Measurements from ENCODE around the gene PRR20E. TPM values are rescaled to one million over a fixed set of nuclear protein-coding genes. Genes with fewer than 3 reads are reported as not detected.
"Not testable (repeated sequence)": the region's sequence is repeated elsewhere in the genome, so short reads cannot be mapped to it uniquely, and the experiment has no call there.

The PRR20E gene
- total RNA-seq = not detected

DNA sequence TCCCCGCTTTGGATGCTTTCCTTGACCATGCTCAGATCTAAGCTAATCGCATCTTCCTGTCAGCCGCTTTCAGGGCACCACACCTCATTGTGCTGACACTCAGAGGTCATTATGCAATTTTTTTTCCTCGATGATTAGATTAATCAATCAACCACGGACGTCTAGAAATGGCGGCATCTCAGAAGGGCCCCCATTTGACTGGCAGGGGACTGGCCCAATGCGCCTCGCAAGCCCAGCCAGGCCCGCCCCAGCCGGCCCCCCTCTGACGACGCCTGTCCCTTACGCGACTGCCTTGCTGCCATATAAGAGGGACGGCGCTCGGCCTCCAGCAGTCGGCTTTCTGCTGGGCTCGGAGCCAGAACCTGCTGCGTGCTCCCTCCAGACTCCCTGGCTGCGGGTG lies at the start of gene PRR20E:
Gene PRR20E, plus strand, starts transcription at position 301 of the 400 bp plus-strand sequence. CDS start 387 bp downstream, outside the sequence.
- DNase-seq; H3K27me3 Mint-ChIP-seq (ENCODE audit: low read depth); H3K36me3 Mint-ChIP-seq (ENCODE audit: insufficient read depth in 2 of 2); H3K9me3 Mint-ChIP-seq; ATAC-seq (replicated peaks in 1 of 2); H3K4me3 Mint-ChIP-seq; H3K27ac Mint-ChIP-seq; H3K4me1 Mint-ChIP-seq (ENCODE audit: low read depth): not testable (repeated sequence)

DNA sequence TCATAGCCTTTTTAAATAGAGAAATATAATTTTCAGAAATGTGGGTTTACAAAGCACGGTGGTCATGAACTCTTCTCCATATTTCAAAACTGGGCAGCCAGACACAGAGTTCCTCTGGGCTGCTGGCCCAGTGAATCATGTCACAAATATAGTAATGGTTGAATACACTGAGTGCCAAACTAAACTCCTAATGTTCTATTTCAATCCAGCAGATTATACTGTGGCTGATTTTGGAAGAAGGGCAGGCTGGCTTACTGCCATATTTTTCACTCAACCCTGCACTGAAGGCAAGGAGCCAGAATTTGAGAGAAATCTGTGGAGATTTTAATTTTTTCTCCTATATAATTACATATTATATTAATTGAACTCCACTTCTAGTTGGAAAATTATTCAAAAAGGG lies 43.3 kb upstream of the PRR20E start:
- no peaks in the 10 kb centered on the region for H3K36me3 Mint-ChIP-seq (ENCODE audit: insufficient read depth in 2 of 2)
- no peaks in the 10 kb centered on the region for H3K27me3 Mint-ChIP-seq (ENCODE audit: low read depth)
- no peak for DNase-seq
- H3K4me1 Mint-ChIP-seq (ENCODE audit: low read depth) = no peaks in the 10 kb centered on the region
- ATAC-seq (replicated peaks in 1 of 2) = no peak
- H3K9me3 Mint-ChIP-seq = peaks cover 2 to 5% of the 10 kb centered on the region in 2 donors
- H3K27ac Mint-ChIP-seq = no peak overlapping the region
- H3K4me3 Mint-ChIP-seq = no peak overlapping the region

DNA sequence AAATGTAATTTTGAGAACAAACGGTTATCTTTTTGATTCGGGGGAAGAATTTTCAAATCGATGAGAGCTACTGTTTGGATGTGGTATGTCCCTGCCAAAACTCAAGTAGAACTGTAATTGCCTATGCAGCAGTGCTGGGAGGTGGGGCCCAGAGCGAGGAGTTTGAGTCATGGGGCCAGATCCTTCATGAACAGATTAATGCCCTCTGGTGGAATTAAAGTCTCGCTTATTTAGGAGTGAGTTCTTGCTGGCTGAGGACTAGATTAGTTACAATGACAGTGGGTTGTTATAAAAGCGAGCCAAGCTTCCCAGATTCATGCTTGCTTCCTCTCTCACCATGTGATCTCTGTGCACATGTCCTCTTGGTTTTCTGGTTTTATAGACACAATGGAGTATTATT lies 38.1 kb upstream of the PRR20E start:
- Mint-ChIP-seq H3K36me3 (ENCODE audit: insufficient read depth in 2 of 2) (no peaks in the 10 kb centered on the region), H3K27me3 (ENCODE audit: low read depth) (no peaks in the 10 kb centered on the region), H3K9me3 (peaks cover 0 to 1% of the 10 kb centered on the region in 2 donors), H3K4me1 (ENCODE audit: low read depth) (no peaks in the 10 kb centered on the region), H3K4me3 (no peak overlapping the region), H3K27ac (no peak overlapping the region)
- no peak for DNase-seq
- ATAC-seq (replicated peaks in 1 of 2) = no peak

DNA sequence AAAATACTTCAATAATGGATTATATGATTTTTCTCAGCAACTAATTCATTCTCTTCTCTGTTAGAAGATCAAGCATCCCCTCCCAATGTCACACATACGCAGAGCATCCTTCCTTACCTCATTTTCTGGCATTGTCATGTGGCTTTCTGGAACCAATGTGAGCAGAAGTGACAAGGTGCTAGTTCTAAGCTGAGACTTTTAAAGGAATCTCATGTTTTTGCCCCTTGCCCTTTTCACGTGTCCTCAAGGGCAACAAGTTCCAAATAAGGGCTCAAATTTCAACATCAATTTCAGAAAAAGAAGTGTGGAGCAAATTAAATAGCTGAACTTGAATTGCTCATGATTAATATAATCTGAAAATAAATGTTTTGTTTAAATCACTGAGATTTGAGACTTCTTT lies 30.9 kb upstream of the PRR20E start:
- no peak overlapping the region for H3K27ac Mint-ChIP-seq
- H3K4me3 Mint-ChIP-seq = no peak overlapping the region
- H3K36me3 Mint-ChIP-seq (ENCODE audit: insufficient read depth in 2 of 2) = no peaks in the 10 kb centered on the region
- H3K4me1 Mint-ChIP-seq (ENCODE audit: low read depth) = no peaks in the 10 kb centered on the region
- no peaks in the 10 kb centered on the region for H3K27me3 Mint-ChIP-seq (ENCODE audit: low read depth)
- peaks cover 2 to 4% of the 10 kb centered on the region in 2 donors for H3K9me3 Mint-ChIP-seq
- no peak for DNase-seq
- no peak for ATAC-seq (replicated peaks in 1 of 2)

DNA sequence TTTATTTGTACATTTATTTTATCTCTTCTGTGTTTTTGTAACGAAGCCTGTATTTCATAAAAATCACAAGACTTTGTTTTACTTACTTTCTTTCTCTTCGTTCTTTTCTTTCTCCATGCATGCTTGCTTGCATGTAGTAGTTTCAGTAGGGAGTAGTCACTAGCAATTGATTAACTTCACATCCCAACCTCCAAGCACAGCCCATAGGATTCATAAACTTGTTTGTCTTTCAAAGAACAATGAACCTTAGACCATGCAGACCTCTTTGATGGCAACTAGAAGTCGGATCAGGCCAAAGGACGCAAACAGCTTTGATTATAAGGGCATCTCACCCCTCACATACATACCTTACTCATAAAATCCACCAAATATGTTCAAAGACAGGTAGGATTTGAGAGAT lies 29.4 kb upstream of the PRR20E start:
- ATAC-seq (replicated peaks in 1 of 2) (no peak), DNase-seq (no peak)
- no peak overlapping the region for H3K4me3 Mint-ChIP-seq
- no peaks in the 10 kb centered on the region for H3K27me3 Mint-ChIP-seq (ENCODE audit: low read depth)
- H3K36me3 Mint-ChIP-seq (ENCODE audit: insufficient read depth in 2 of 2) = no peaks in the 10 kb centered on the region
- H3K27ac Mint-ChIP-seq = no peak overlapping the region
- H3K4me1 Mint-ChIP-seq (ENCODE audit: low read depth) = no peaks in the 10 kb centered on the region
- peaks cover 2 to 4% of the 10 kb centered on the region in 2 donors for H3K9me3 Mint-ChIP-seq

DNA sequence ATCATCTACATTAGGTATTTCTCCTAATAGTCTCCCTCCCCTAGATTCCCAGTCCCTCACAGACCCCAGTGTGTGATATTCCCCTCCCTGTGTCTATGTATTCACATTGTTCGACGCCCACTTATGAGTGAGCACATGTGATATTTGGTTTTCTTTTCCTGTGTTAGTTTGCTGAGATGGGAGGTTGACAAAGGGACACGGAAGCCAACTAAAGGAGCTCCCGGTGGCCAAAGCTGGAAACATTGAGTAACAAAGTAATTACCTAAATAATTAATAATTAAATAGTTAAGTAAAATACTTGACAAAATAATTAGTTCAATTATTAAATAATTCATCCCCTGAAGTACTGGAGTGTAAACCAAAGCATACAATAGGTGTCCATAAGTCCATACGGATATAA lies 28.0 kb upstream of the PRR20E start:
- Mint-ChIP-seq H3K4me1 (ENCODE audit: low read depth) (no peaks in the 10 kb centered on the region), H3K36me3 (ENCODE audit: insufficient read depth in 2 of 2) (no peaks in the 10 kb centered on the region), H3K27ac (no peak overlapping the region), H3K27me3 (ENCODE audit: low read depth) (no peaks in the 10 kb centered on the region), H3K4me3 (no peak overlapping the region), H3K9me3 (peaks cover 2 to 4% of the 10 kb centered on the region in 2 donors)
- DNase-seq (no peak), ATAC-seq (replicated peaks in 1 of 2) (no peak)

DNA sequence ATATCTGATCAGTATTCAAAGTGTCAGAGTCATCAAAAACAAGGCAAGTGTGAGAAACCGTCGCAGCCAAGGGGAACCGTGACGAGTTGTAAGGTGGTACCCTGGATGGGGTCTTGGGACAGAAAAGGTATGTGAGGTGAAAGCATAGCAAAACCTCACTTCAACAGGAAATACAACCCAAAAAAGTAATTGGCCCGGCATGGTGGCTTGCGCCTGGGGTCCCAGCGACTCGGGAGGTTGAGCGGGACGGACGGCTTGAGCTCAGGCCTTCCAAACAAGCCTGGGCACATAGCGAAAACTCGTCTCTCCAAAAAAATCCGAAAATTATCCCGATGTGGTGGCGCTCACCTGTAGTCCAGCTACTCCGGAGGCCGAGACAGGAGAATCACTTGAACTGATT lies 27.2 kb upstream of the PRR20E start:
- not testable (repeated sequence) for H3K27ac Mint-ChIP-seq; H3K36me3 Mint-ChIP-seq (ENCODE audit: insufficient read depth in 2 of 2); ATAC-seq (replicated peaks in 1 of 2); H3K9me3 Mint-ChIP-seq; DNase-seq; H3K4me1 Mint-ChIP-seq (ENCODE audit: low read depth); H3K27me3 Mint-ChIP-seq (ENCODE audit: low read depth); H3K4me3 Mint-ChIP-seq

DNA sequence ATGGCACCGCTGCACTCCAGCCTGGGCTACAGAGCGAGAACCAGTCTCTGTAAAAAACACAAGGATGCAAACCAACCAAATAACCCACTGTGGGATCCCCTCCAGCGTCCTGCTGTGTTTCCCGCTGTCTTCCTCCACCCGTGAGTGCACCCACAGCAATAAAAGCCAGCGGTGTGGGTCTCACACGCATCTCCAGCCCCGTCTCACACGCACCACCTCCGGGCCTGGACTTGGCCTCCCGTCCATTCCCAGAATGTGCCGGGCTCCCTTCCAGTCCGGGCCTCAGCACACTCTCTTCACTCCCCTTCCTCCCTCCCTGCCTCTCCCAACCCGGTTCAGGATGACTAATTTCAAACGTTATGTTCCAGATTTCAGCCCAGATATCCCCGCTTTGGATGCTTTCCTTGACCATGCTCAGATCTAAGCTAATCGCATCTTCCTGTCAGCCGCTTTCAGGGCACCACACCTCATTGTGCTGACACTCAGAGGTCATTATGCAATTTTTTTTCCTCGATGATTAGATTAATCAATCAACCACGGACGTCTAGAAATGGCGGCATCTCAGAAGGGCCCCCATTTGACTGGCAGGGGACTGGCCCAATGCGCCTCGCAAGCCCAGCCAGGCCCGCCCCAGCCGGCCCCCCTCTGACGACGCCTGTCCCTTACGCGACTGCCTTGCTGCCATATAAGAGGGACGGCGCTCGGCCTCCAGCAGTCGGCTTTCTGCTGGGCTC lies 26.6 kb upstream of the PRR20E start, which contains the start of gene PRR20A:
Gene PRR20A, plus strand, starts transcription at position 684 of the 734 bp plus-strand sequence. CDS start 387 bp downstream, outside the sequence.
- not testable (repeated sequence) for ATAC-seq (replicated peaks in 1 of 2); H3K4me1 Mint-ChIP-seq (ENCODE audit: low read depth); H3K9me3 Mint-ChIP-seq; H3K36me3 Mint-ChIP-seq (ENCODE audit: insufficient read depth in 2 of 2); H3K27me3 Mint-ChIP-seq (ENCODE audit: low read depth); DNase-seq; H3K4me3 Mint-ChIP-seq; H3K27ac Mint-ChIP-seq

DNA sequence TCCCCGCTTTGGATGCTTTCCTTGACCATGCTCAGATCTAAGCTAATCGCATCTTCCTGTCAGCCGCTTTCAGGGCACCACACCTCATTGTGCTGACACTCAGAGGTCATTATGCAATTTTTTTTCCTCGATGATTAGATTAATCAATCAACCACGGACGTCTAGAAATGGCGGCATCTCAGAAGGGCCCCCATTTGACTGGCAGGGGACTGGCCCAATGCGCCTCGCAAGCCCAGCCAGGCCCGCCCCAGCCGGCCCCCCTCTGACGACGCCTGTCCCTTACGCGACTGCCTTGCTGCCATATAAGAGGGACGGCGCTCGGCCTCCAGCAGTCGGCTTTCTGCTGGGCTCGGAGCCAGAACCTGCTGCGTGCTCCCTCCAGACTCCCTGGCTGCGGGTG lies 19.8 kb upstream of the PRR20E start, which contains the start of gene PRR20B:
Gene PRR20B, plus strand, starts transcription at position 301 of the 400 bp plus-strand sequence. CDS start 387 bp downstream, outside the sequence.
- H3K36me3 Mint-ChIP-seq (ENCODE audit: insufficient read depth in 2 of 2); H3K27ac Mint-ChIP-seq; H3K4me3 Mint-ChIP-seq; DNase-seq; H3K9me3 Mint-ChIP-seq; ATAC-seq (replicated peaks in 1 of 2); H3K27me3 Mint-ChIP-seq (ENCODE audit: low read depth); H3K4me1 Mint-ChIP-seq (ENCODE audit: low read depth): not testable (repeated sequence)

DNA sequence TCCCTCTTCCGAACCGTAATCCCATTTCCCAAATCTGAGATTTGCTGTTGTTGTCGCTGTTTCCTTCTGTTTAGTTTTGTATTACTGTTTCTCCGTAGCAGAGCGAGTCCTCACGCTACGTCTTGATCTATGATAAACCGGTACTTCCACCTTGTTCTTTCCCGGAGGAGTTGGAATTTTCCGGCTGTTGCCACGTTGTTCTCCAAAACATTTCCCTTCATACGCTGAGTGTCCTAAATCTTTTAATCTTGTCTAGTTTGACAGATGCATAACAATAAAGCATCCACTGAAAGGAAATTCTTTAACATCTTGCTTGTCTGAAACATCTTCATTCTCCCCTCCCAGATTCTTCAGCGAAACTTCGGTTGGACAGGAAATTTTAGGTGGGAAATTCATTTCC lies 18.9 kb upstream of the PRR20E start:
- not testable (repeated sequence) for H3K9me3 Mint-ChIP-seq; H3K27me3 Mint-ChIP-seq (ENCODE audit: low read depth); H3K27ac Mint-ChIP-seq; H3K4me3 Mint-ChIP-seq; H3K4me1 Mint-ChIP-seq (ENCODE audit: low read depth); H3K36me3 Mint-ChIP-seq (ENCODE audit: insufficient read depth in 2 of 2); DNase-seq; ATAC-seq (replicated peaks in 1 of 2)

DNA sequence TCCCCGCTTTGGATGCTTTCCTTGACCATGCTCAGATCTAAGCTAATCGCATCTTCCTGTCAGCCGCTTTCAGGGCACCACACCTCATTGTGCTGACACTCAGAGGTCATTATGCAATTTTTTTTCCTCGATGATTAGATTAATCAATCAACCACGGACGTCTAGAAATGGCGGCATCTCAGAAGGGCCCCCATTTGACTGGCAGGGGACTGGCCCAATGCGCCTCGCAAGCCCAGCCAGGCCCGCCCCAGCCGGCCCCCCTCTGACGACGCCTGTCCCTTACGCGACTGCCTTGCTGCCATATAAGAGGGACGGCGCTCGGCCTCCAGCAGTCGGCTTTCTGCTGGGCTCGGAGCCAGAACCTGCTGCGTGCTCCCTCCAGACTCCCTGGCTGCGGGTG lies 13.2 kb upstream of the PRR20E start, which contains the start of gene PRR20C:
Gene PRR20C, plus strand, starts transcription at position 301 of the 400 bp plus-strand sequence. CDS start 387 bp downstream, outside the sequence.
- not testable (repeated sequence) for H3K27me3 Mint-ChIP-seq (ENCODE audit: low read depth); H3K27ac Mint-ChIP-seq; H3K4me1 Mint-ChIP-seq (ENCODE audit: low read depth); H3K36me3 Mint-ChIP-seq (ENCODE audit: insufficient read depth in 2 of 2); H3K4me3 Mint-ChIP-seq; DNase-seq; ATAC-seq (replicated peaks in 1 of 2); H3K9me3 Mint-ChIP-seq

DNA sequence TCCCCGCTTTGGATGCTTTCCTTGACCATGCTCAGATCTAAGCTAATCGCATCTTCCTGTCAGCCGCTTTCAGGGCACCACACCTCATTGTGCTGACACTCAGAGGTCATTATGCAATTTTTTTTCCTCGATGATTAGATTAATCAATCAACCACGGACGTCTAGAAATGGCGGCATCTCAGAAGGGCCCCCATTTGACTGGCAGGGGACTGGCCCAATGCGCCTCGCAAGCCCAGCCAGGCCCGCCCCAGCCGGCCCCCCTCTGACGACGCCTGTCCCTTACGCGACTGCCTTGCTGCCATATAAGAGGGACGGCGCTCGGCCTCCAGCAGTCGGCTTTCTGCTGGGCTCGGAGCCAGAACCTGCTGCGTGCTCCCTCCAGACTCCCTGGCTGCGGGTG lies 6.7 kb upstream of the PRR20E start, which contains the start of gene PRR20D:
Gene PRR20D, plus strand, starts transcription at position 301 of the 400 bp plus-strand sequence. CDS start 387 bp downstream, outside the sequence.
- H3K4me1 Mint-ChIP-seq (ENCODE audit: low read depth); H3K27ac Mint-ChIP-seq; H3K4me3 Mint-ChIP-seq; H3K9me3 Mint-ChIP-seq; DNase-seq; H3K27me3 Mint-ChIP-seq (ENCODE audit: low read depth); H3K36me3 Mint-ChIP-seq (ENCODE audit: insufficient read depth in 2 of 2); ATAC-seq (replicated peaks in 1 of 2): not testable (repeated sequence)

DNA sequence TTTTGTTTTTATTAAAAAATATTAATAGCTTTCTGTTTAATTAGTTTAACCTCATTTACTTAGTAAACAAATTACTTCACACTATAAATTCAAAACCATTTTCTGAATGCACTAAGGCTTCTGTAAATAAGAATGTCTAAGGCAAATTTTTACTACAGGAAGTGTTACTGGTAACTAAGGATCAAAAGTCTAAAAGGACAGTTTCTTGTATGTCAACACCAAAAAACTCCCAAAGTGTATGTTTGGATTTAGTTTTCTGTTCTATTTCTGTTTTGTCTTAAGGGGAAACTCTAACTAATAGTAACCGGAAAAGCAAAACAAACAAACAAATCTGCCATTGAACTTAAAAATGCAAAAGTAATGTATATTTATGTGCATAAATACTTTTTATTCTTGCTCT lies 24.7 kb downstream of the PRR20E start:
- H3K27ac Mint-ChIP-seq = no peak overlapping the region
- no peaks in the 10 kb centered on the region for H3K36me3 Mint-ChIP-seq (ENCODE audit: insufficient read depth in 2 of 2)
- H3K9me3 Mint-ChIP-seq = no peaks in the 10 kb centered on the region
- ATAC-seq (replicated peaks in 1 of 2) (no peak), DNase-seq (no peak)
- no peak overlapping the region for H3K4me3 Mint-ChIP-seq
- H3K27me3 Mint-ChIP-seq (ENCODE audit: low read depth) = no peaks in the 10 kb centered on the region
- H3K4me1 Mint-ChIP-seq (ENCODE audit: low read depth) = no peaks in the 10 kb centered on the region

DNA sequence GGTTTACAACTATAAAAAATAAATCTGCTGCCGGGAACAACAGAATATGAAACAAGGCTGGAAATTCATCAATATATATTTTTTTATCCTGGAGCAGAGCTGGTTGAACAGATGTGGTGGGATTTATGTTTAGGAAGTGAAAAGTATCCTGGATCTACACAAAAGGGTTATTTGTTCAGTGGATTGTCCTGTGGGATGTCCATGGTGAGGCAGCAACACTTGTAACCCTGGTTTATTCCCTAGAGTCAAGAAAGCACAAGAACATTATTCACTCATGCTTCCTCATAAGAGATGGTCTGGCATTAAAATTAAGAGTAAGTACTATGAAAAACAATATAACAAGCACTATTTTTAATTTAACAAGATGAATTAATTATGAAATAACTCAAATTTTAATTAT lies 46.0 kb downstream of the PRR20E start:
- Mint-ChIP-seq H3K9me3 (peaks cover 5% of the 10 kb centered on the region in 2 donors), H3K4me1 (ENCODE audit: low read depth) (no peaks in the 10 kb centered on the region), H3K4me3 (no peak overlapping the region), H3K27me3 (ENCODE audit: low read depth) (no peaks in the 10 kb centered on the region), H3K36me3 (ENCODE audit: insufficient read depth in 2 of 2) (peaks cover 0 to 2% of the 10 kb centered on the region in 2 donors), H3K27ac (no peak overlapping the region)
- DNase-seq (no peak), ATAC-seq (replicated peaks in 1 of 2) (no peak)
